Endodermal cell (in vitro differentiated cells): ENCODE measurements around the gene HYLS1. TPM values are rescaled to one million over a fixed set of nuclear protein-coding genes. Genes with fewer than 3 reads are reported as not detected.

ENCODE experiments used
- DNase-seq: peaks from one replicate; pipeline ENCODE4 v3.0.0-alpha.2; 2017
- H3K27ac ChIP-seq: 2 replicates; pipeline ENCODE4 v1.5.1; 2013; ENCODE audit warnings: mild to moderate bottlenecking, low read depth, low read length, moderate library complexity
- H3K27me3 ChIP-seq: 2 replicates; pipeline ENCODE4 v1.6.1; 2013; ENCODE audit warnings: mild to moderate bottlenecking, low read length, moderate library complexity; ENCODE audit not compliant: insufficient read depth, control insufficient read depth, poor library complexity, severe bottlenecking
- H3K36me3 ChIP-seq: 2 replicates; pipeline ENCODE4 v1.7.0; 2013; ENCODE audit warnings: mild to moderate bottlenecking, low read length, moderate library complexity; ENCODE audit not compliant: control insufficient read depth, insufficient read depth
- H3K4me1 ChIP-seq: one replicate; pipeline ENCODE4 v1.7.0; 2013; ENCODE audit warnings: low read length; ENCODE audit not compliant: control insufficient read depth, insufficient read depth
- H3K4me3 ChIP-seq: 2 replicates; pipeline ENCODE4 v1.5.1; 2013; ENCODE audit warnings: mild to moderate bottlenecking, low read length, moderate library complexity
- H3K9ac ChIP-seq: 2 replicates; pipeline ENCODE4 v1.6.1; 2013; ENCODE audit warnings: mild to moderate bottlenecking, low read length, moderate library complexity; ENCODE audit not compliant: poor library complexity, severe bottlenecking; ENCODE audit errors: extremely low read depth
- H3K9me3 ChIP-seq: 2 replicates; pipeline ENCODE4 v1.6.1; 2013; ENCODE audit warnings: mild to moderate bottlenecking, low read length, moderate library complexity; ENCODE audit not compliant: control insufficient read depth
- H3K27ac Mint-ChIP-seq: 2 replicates; pipeline ENCODE4 v1.8.0; 2020; ENCODE audit warnings: mixed read lengths
- H3K27me3 Mint-ChIP-seq: 2 replicates; pipeline ENCODE4 v1.8.0; 2021; ENCODE audit warnings: mild to moderate bottlenecking, mixed read lengths; ENCODE audit not compliant: insufficient read depth
- H3K36me3 Mint-ChIP-seq: 2 replicates; pipeline ENCODE4 v1.8.0; 2020; ENCODE audit warnings: low read depth, mixed read lengths
- H3K4me1 Mint-ChIP-seq: 2 replicates; pipeline ENCODE4 v1.8.0; 2020; ENCODE audit warnings: mixed read lengths
- H3K4me3 Mint-ChIP-seq: 2 replicates; pipeline ENCODE4 v1.8.0; 2020; ENCODE audit warnings: mild to moderate bottlenecking, moderate library complexity, mixed read lengths
- H3K9me3 Mint-ChIP-seq: 2 replicates; pipeline ENCODE4 v1.8.0; 2020; ENCODE audit warnings: mild to moderate bottlenecking, mixed read lengths
- WGBS, 2 experiments: methylation state at CpG; one replicate each; pipeline versions ENCODE4 v1.1.5 to v1.1.7; 2013; ENCODE audit warnings: missing lambda C conversion rate in 2 of 2, mixed read lengths in 1 of 2; ENCODE audit not compliant: insufficient coverage in 1 of 2, insufficient read length in 1 of 2; 5-methylcytosine and 5-hydroxymethylcytosine counted together
- total RNA-seq, 2 donors: library from RNA; stranded (reverse); fragmentation: NEBNext Ultra II Directional in 1 of 2; extraction: Animal tissue kit (Norgen Biotek cat#: 25700) in 1 of 2; gene quantifications; 2 replicates in 1 of 2; 3 replicates in 1 of 2; pipeline ENCODE4 v1.2.1, GENCODE V29; 2021
- TF ChIP-seq, protein P1 (sequence below): fragments of 200-600 bp; sonication (generic); conservative IDR thresholded peaks from 2 replicates; pipeline ENCODE4 v1.5.0; 2021; ENCODE audit warnings: antibody characterized with exemption, mild to moderate bottlenecking

HYLS1 gene
- total RNA-seq, 2 donors from 2014 or later, result 6.6 to 7.7 TPM

GRCh38 chr11:125872138-125872491 is 15.4 kb upstream of the HYLS1 start:
- H3K27me3 Mint-ChIP-seq, result peaks cover 5% of the 10 kb centered on the region
- H3K27ac ChIP-seq, result no peak overlapping the region
- no peak overlapping the region for H3K27ac Mint-ChIP-seq
- H3K4me1 ChIP-seq, result no peaks in the 10 kb centered on the region
- peaks cover 2% of the 10 kb centered on the region for H3K4me1 Mint-ChIP-seq
- no peak overlapping the region for H3K9ac ChIP-seq
- peaks cover 14% of the 10 kb centered on the region for H3K9me3 Mint-ChIP-seq
- no peaks in the 10 kb centered on the region for H3K36me3 ChIP-seq
- peaks cover 10% of the 10 kb centered on the region for H3K9me3 ChIP-seq
- H3K36me3 Mint-ChIP-seq, result no peaks in the 10 kb centered on the region
- H3K27me3 ChIP-seq, result no peaks in the 10 kb centered on the region
- DNase-seq, result no peak
- H3K4me3 ChIP-seq, result no peak overlapping the region
- H3K4me3 Mint-ChIP-seq, result no peak overlapping the region
- TF ChIP-seq, protein P1, sequence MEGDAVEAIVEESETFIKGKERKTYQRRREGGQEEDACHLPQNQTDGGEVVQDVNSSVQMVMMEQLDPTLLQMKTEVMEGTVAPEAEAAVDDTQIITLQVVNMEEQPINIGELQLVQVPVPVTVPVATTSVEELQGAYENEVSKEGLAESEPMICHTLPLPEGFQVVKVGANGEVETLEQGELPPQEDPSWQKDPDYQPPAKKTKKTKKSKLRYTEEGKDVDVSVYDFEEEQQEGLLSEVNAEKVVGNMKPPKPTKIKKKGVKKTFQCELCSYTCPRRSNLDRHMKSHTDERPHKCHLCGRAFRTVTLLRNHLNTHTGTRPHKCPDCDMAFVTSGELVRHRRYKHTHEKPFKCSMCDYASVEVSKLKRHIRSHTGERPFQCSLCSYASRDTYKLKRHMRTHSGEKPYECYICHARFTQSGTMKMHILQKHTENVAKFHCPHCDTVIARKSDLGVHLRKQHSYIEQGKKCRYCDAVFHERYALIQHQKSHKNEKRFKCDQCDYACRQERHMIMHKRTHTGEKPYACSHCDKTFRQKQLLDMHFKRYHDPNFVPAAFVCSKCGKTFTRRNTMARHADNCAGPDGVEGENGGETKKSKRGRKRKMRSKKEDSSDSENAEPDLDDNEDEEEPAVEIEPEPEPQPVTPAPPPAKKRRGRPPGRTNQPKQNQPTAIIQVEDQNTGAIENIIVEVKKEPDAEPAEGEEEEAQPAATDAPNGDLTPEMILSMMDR, result no peak

- Mint-ChIP-seq H3K27ac (peak overlapping the region; percentile 48), H3K4me1 (peaks cover 2% of the 10 kb centered on the region), H3K36me3 (no peaks in the 10 kb centered on the region), H3K27me3 (peaks cover 7% of the 10 kb centered on the region), H3K9me3 (peaks cover 14% of the 10 kb centered on the region), H3K4me3 (peak overlapping the region; percentile 50)
- no peak overlapping the region for H3K9ac ChIP-seq
- no peak for DNase-seq
- H3K4me1 ChIP-seq, result no peaks in the 10 kb centered on the region
- H3K4me3 ChIP-seq, result no peak overlapping the region
- H3K27ac ChIP-seq, result no peak overlapping the region
- H3K27me3 ChIP-seq, result peaks cover 7% of the 10 kb centered on the region
- H3K9me3 ChIP-seq, result peaks cover 10% of the 10 kb centered on the region
- H3K36me3 ChIP-seq, result no peaks in the 10 kb centered on the region
- TF ChIP-seq, protein P1, result no peak
- WGBS, 2 experiments, result 91 to 94% methylated on average over 6 to 17 of the region's 20 CpGs
Observed at GRCh38 chr11:125873881-125874555, 13.4 kb upstream of the HYLS1 start.

- H3K36me3 Mint-ChIP-seq, result no peaks in the 10 kb centered on the region
- peak overlapping the region; percentile 50 for H3K4me3 Mint-ChIP-seq
- WGBS, 2 experiments, result 3 to 15% methylated on average over 7 to 8 of the region's 8 CpGs
Observed at GRCh38 chr11:125874556-125875124, 12.8 kb upstream of the HYLS1 start.

More at GRCh38 chr11:125874556-125875124, 12.8 kb upstream of the HYLS1 start:
- Mint-ChIP-seq H3K9me3 (peaks cover 14% of the 10 kb centered on the region), H3K27ac (no peak overlapping the region), H3K27me3 (peaks cover 10% of the 10 kb centered on the region), H3K4me1 (peaks cover 2% of the 10 kb centered on the region)
- Histone ChIP-seq H3K4me1 (no peaks in the 10 kb centered on the region), H3K36me3 (no peaks in the 10 kb centered on the region), H3K9ac (no peak overlapping the region), H3K4me3 (no peak overlapping the region), H3K9me3 (peaks cover 10% of the 10 kb centered on the region), H3K27ac (no peak overlapping the region), H3K27me3 (peaks cover 11% of the 10 kb centered on the region)
- peak; percentile 88 for DNase-seq
- TF ChIP-seq, protein P1, result peak; percentile 89
